ENCODE measurements around the gene F2RL3. TPM values are rescaled to one million over a fixed set of nuclear protein-coding genes. Genes with fewer than 3 reads are reported as not detected.
"Not testable (repeated sequence)": the region's sequence is repeated elsewhere in the genome, so short reads cannot be mapped to it uniquely, and the experiment has no call there.

Gene F2RL3
- total and polyA plus RNA-seq, 11 donors: 0.12 to 4.6 (median 1.2) TPM

GRCh38 chr19:16873594-16873993 is 15.2 kb upstream of the F2RL3 start:
- Histone ChIP-seq H3K4me3 (no peak overlapping the region), H3K4me1 (peaks cover 0 to 26% (median 11%) of the 10 kb centered on the region in 12 donors), H3K9me3 (no peaks in the 10 kb centered on the region), H3K27me3 (no peaks in the 10 kb centered on the region), H3K36me3 (peaks cover 0 to 81% (median 68%) of the 10 kb centered on the region in 9 donors), H3K27ac (peak overlapping the region in 3 of 12 donors; percentile 80 to 82 (median 82))
- intact Hi-C loops (cut with DNase I): no loop called here
- no peak for ATAC-seq
- TF ChIP-seq CTCF (IDR thresholded peaks at IDR 0.05) (no peak), POLR2A (IDR thresholded peaks at IDR 0.05) (no peak)
- DNase-seq: no peak
- 93 to 95% (median 95%) methylated on average over 3 of the region's 3 CpGs for WGBS, 4 donors

- Histone ChIP-seq H3K4me1 (peaks cover 0 to 26% (median 11%) of the 10 kb centered on the region in 12 donors), H3K4me3 (no peak overlapping the region), H3K36me3 (peaks cover 3 to 82% (median 72%) of the 10 kb centered on the region in 9 donors), H3K27me3 (no peaks in the 10 kb centered on the region), H3K27ac (no peak overlapping the region), H3K9me3 (no peaks in the 10 kb centered on the region)
- TF ChIP-seq CTCF (IDR thresholded peaks at IDR 0.05): no peak
- no peak for TF ChIP-seq POLR2A (IDR thresholded peaks at IDR 0.05)
- intact Hi-C loops (cut with DNase I): no loop called here
- DNase-seq (no peak), ATAC-seq (no peak)
- WGBS, 4 donors: 86 to 100% (median 96%) methylated on average over 1 of the region's 1 CpG
Observed at GRCh38 chr19:16874250-16874977, 14.4 kb upstream of the F2RL3 start.

- H3K4me3 ChIP-seq; intact Hi-C loops (cut with DNase I); H3K27me3 ChIP-seq; DNase-seq; ATAC-seq; H3K27ac ChIP-seq; H3K9me3 ChIP-seq: not testable (repeated sequence)
- H3K36me3 ChIP-seq: peaks cover 3 to 82% (median 71%) of the 10 kb centered on the region in 9 donors
- peaks cover 0 to 26% (median 11%) of the 10 kb centered on the region in 12 donors for H3K4me1 ChIP-seq
Observed at GRCh38 chr19:16874978-16875299, 13.9 kb upstream of the F2RL3 start.

- DNase-seq (no peak), ATAC-seq (peak in 1 of 4 donors; percentile 4)
- TF ChIP-seq POLR2A (IDR thresholded peaks at IDR 0.05) (no peak), CTCF (IDR thresholded peaks at IDR 0.05) (no peak)
- 90 to 92% (median 91%) methylated on average over 30 to 39 of the region's 39 CpGs for WGBS, 4 donors
- peak overlapping the region in 7 of 12 donors; percentile 16 to 79 (median 63) for H3K27ac ChIP-seq
- H3K9me3 ChIP-seq: peaks cover 0 to 2% (median 0%) of the 10 kb centered on the region in 12 donors
- peaks cover 3 to 78% (median 67%) of the 10 kb centered on the region in 9 donors for H3K36me3 ChIP-seq
- intact Hi-C loops (cut with DNase I): no loop called here
- no peaks in the 10 kb centered on the region for H3K27me3 ChIP-seq
- no peak overlapping the region for H3K4me3 ChIP-seq
- H3K4me1 ChIP-seq: peaks cover 0 to 26% (median 11%) of the 10 kb centered on the region in 12 donors
Observed at GRCh38 chr19:16875584-16876555, 12.9 kb upstream of the F2RL3 start.
